Measurements from ENCODE around the gene RAB11FIP3. TPM values are rescaled to one million over a fixed set of nuclear protein-coding genes. Genes with fewer than 3 reads are reported as not detected.
A peak's percentile ranks its signal among the peaks of the same experiment; 100 is the strongest.

The RAB11FIP3 gene
- total and polyA plus RNA-seq, 8 donors: 6.7 to 102 (median 18.1) TPM

GRCh38 chr16:397135-397661, 28.3 kb upstream of the RAB11FIP3 start, which contains the start of gene NME4:
TSS of gene NME4 (plus strand) at chr16:397199. CDS start at chr16:397223, 24 bp downstream.
- Histone ChIP-seq H3K4me3 (peak within 1 kb of the TSS; percentile 62 to 89 (median 76)), H3K9me3 (no peaks in the 10 kb centered on the region), H3K27me3 (no peaks in the 10 kb centered on the region), H3K27ac (peak within 1 kb of the TSS; percentile 72 to 90 (median 83)), H3K4me1 (peaks cover 24 to 48% (median 39%) of the 10 kb centered on the region in 4 donors), H3K36me3 (peaks cover 0 to 15% (median 8%) of the 10 kb centered on the region in 4 donors)
- peak in 1 of 2 donors; percentile 69 for DNase-seq
- intact Hi-C loops (cut with DNase I; ENCODE audit: low total_unique reads): no loop called here
- 0 to 1% (median 0%) methylated on average over 15 to 73 of the region's 75 CpGs; no CpG with 5 or more reads in 1 of the 5 donors for WGBS, 5 donors
- no peak for TF ChIP-seq POLR2AphosphoS5 (IDR thresholded peaks at IDR 0.05)
- no peak for TF ChIP-seq CTCF (IDR thresholded peaks at IDR 0.05)
- TF ChIP-seq EP300 (IDR thresholded peaks at IDR 0.05): no peak
- no peak for TF ChIP-seq POLR2A (IDR thresholded peaks at IDR 0.05)

GRCh38 chr16:397736-398332, 27.6 kb upstream of the RAB11FIP3 start:
- Histone ChIP-seq H3K27me3 (no peaks in the 10 kb centered on the region), H3K27ac (peak overlapping the region; percentile 49 to 90 (median 77)), H3K4me3 (peak overlapping the region; percentile 62 to 89 (median 76)), H3K36me3 (peaks cover 0 to 15% (median 8%) of the 10 kb centered on the region in 4 donors), H3K9me3 (no peaks in the 10 kb centered on the region), H3K4me1 (peaks cover 24 to 54% (median 46%) of the 10 kb centered on the region in 4 donors)
- TF ChIP-seq CTCF (IDR thresholded peaks at IDR 0.05) (peak in 5 of 7 experiments; percentile 39 to 59 (median 50)), POLR2A (IDR thresholded peaks at IDR 0.05) (no peak)
- peak; percentile 82 to 93 for DNase-seq
- 16 to 36% (median 28%) methylated on average over 11 to 29 of the region's 29 CpGs for WGBS, 5 donors
- intact Hi-C loops (cut with DNase I; ENCODE audit: low total_unique reads): no loop called here

- peaks cover 24 to 61% (median 47%) of the 10 kb centered on the region in 4 donors for H3K4me1 ChIP-seq
- no peak overlapping the region for H3K4me3 ChIP-seq
- DNase-seq: no peak
- TF ChIP-seq EP300 (IDR thresholded peaks at IDR 0.05) (no peak), CTCF (IDR thresholded peaks at IDR 0.05) (no peak), POLR2AphosphoS5 (IDR thresholded peaks at IDR 0.05) (no peak), POLR2A (IDR thresholded peaks at IDR 0.05) (no peak)
- H3K27me3 ChIP-seq: no peaks in the 10 kb centered on the region
- peaks cover 0 to 15% (median 8%) of the 10 kb centered on the region in 4 donors for H3K36me3 ChIP-seq
- peak overlapping the region in 4 of 5 donors; percentile 72 to 90 (median 82) for H3K27ac ChIP-seq
- 75 to 81% (median 80%) methylated on average over 18 to 24 of the region's 24 CpGs for WGBS, 5 donors
- intact Hi-C loops (cut with DNase I; ENCODE audit: low total_unique reads): no loop called here
- H3K9me3 ChIP-seq: no peaks in the 10 kb centered on the region
Measured at GRCh38 chr16:398561-399339, 26.7 kb upstream of the RAB11FIP3 start.

GRCh38 chr16:399340-400019, 26.0 kb upstream of the RAB11FIP3 start:
- Histone ChIP-seq H3K4me3 (no peak overlapping the region), H3K27ac (peak overlapping the region in 3 of 5 donors; percentile 20 to 96 (median 90)), H3K9me3 (no peaks in the 10 kb centered on the region), H3K27me3 (no peaks in the 10 kb centered on the region), H3K36me3 (peaks cover 0 to 15% (median 8%) of the 10 kb centered on the region in 4 donors), H3K4me1 (peaks cover 24 to 61% (median 47%) of the 10 kb centered on the region in 4 donors)
- TF ChIP-seq POLR2AphosphoS5 (IDR thresholded peaks at IDR 0.05) (no peak), POLR2A (IDR thresholded peaks at IDR 0.05) (no peak), CTCF (IDR thresholded peaks at IDR 0.05) (no peak), EP300 (IDR thresholded peaks at IDR 0.05) (no peak)
- 74 to 82% (median 76%) methylated on average over 6 to 22 of the region's 22 CpGs for WGBS, 5 donors
- DNase-seq: no peak
- intact Hi-C loops (cut with DNase I; ENCODE audit: low total_unique reads): no loop called here

All from stomach (tissue), 9 donors.